Erythroblast (primary cell): ENCODE data around the gene SCPEP1.

Source experiments
- GATA1 ChIP-seq: IDR thresholded peaks from 2 replicates; pipeline ENCODE4 v1.6.1; 2011; ENCODE audit warnings: low read depth, mild to moderate bottlenecking, control low read depth, low read length, moderate library complexity
- POLR2A ChIP-seq: IDR thresholded peaks from 2 replicates; pipeline ENCODE4 v1.6.1; 2011; ENCODE audit warnings: mild to moderate bottlenecking, low read length

- TF ChIP-seq POLR2A (no peak), GATA1 (no peak)
Observed at GRCh38 chr17:56987283-56987834, 9.4 kb downstream of the SCPEP1 start.
